WTC11 (cell line): ENCODE data around the gene GSTT4. TPM values are rescaled to one million over a fixed set of nuclear protein-coding genes. Genes with fewer than 3 reads are reported as not detected.

ENCODE experiments used
- ATAC-seq: fragments of 200-7000 bp; cut with Tn5 transposase; 2 replicates; pipeline ENCODE4 v1.10.0; 2021; ENCODE audit warnings: mild to moderate bottlenecking, moderate library complexity
- CTCF ChIA-PET: fragments of 300-600 bp; sonication (Branson Sonifier 250); formaldehyde crosslinking; loops from one replicate; lab custom pipeline; 2021; ENCODE audit warnings: antibody characterized with exemption; lab: Charles Lee
- POLR2A ChIA-PET: fragments of 350-600 bp; sonication (Branson Sonifier 250); formaldehyde crosslinking; loops from one replicate; lab custom pipeline; 2021; ENCODE audit warnings: antibody characterized with exemption; lab: Charles Lee
- DNase-seq: peaks from one replicate; pipeline ENCODE4 v3.0.0; 2021; ENCODE audit warnings: low spot score
- H3K27ac Mint-ChIP-seq: 2 replicates; pipeline ENCODE4 v1.8.0; 2021; ENCODE audit warnings: mixed read lengths
- H3K27me3 Mint-ChIP-seq: 2 replicates; pipeline ENCODE4 v1.8.0; 2021; ENCODE audit warnings: low read depth, mild to moderate bottlenecking, moderate library complexity, mixed read lengths
- H3K36me3 Mint-ChIP-seq: 2 replicates; pipeline ENCODE4 v1.8.0; 2021; ENCODE audit warnings: mixed read lengths
- H3K4me1 Mint-ChIP-seq: 2 replicates; pipeline ENCODE4 v1.8.0; 2022; ENCODE audit warnings: mixed read lengths
- H3K4me3 Mint-ChIP-seq: 2 replicates; pipeline ENCODE4 v1.8.0; 2021; ENCODE audit warnings: mild to moderate bottlenecking, moderate library complexity, mixed read lengths
- H3K9me3 Mint-ChIP-seq: 2 replicates; pipeline ENCODE4 v1.8.0; 2021; ENCODE audit warnings: mixed read lengths
- CTCF ChIP-seq: fragments of 200-600 bp; IDR thresholded peaks from 2 replicates; pipeline ENCODE4 v1.8.0; 2022; ENCODE audit warnings: antibody characterized with exemption
- E2F4 ChIP-seq: sonication (generic); formaldehyde crosslinking; IDR thresholded peaks from 2 replicates; pipeline ENCODE4 v1.8.1; 2022; ENCODE audit warnings: low read depth, mild to moderate bottlenecking, moderate library complexity, missing genetic modification reagents, borderline replicate concordance
- E2F5 ChIP-seq: sonication (generic); formaldehyde crosslinking; IDR thresholded peaks from 2 replicates; pipeline ENCODE4 v1.8.1; 2022; ENCODE audit warnings: mild to moderate bottlenecking, moderate library complexity, missing genetic modification reagents
- ELF4 ChIP-seq: sonication (generic); formaldehyde crosslinking; IDR thresholded peaks from 2 replicates; pipeline ENCODE4 v1.8.1; 2022; ENCODE audit warnings: low read depth, mild to moderate bottlenecking, moderate library complexity, missing genetic modification reagents
- EMX1 ChIP-seq: fragments of 250-450 bp; sonication (Bioruptor Pico); IDR thresholded peaks from 2 replicates; pipeline ENCODE4 v1.8.0; 2021; ENCODE audit warnings: mild to moderate bottlenecking
- FOXJ3 ChIP-seq: sonication (generic); formaldehyde crosslinking; IDR thresholded peaks from 2 replicates; pipeline ENCODE4 v1.9.0; 2021; ENCODE audit warnings: missing genetic modification reagents, mild to moderate bottlenecking, borderline replicate concordance
- GRHL2 ChIP-seq: fragments of 250-450 bp; sonication (Bioruptor Pico); IDR thresholded peaks from 2 replicates; pipeline ENCODE4 v1.8.0; 2022; ENCODE audit warnings: mild to moderate bottlenecking, moderate library complexity; ENCODE audit not compliant: insufficient replicate concordance, severe bottlenecking
- JAZF1 ChIP-seq: fragments of 250-450 bp; sonication (Bioruptor Pico); IDR thresholded peaks from 2 replicates; pipeline ENCODE4 v1.9.0; 2021; ENCODE audit warnings: moderate library complexity, mild to moderate bottlenecking, inconsistent platforms
- KAT7 ChIP-seq: sonication (generic); formaldehyde crosslinking; IDR thresholded peaks from 2 replicates; pipeline ENCODE4 v1.8.1; 2023; ENCODE audit warnings: missing genetic modification reagents, mild to moderate bottlenecking, borderline replicate concordance
- NR1H2 ChIP-seq: sonication (generic); formaldehyde crosslinking; IDR thresholded peaks from 2 replicates; pipeline ENCODE4 v1.9.0; 2021; ENCODE audit warnings: mild to moderate bottlenecking, moderate library complexity, missing genetic modification reagents
- SMAD3 ChIP-seq: sonication (generic); formaldehyde crosslinking; IDR thresholded peaks from 2 replicates; pipeline ENCODE4 v1.8.0; 2022; ENCODE audit warnings: missing genetic modification reagents, mild to moderate bottlenecking, borderline replicate concordance
- SMAD4 ChIP-seq: sonication (generic); formaldehyde crosslinking; IDR thresholded peaks from 2 replicates; pipeline ENCODE4 v1.8.0; 2022; ENCODE audit warnings: mild to moderate bottlenecking, missing genetic modification reagents
- TP53 ChIP-seq: sonication (generic); formaldehyde crosslinking; IDR thresholded peaks from 2 replicates; pipeline ENCODE4 v1.8.1; 2023; ENCODE audit warnings: mild to moderate bottlenecking, missing genetic modification reagents
- ZBTB43 ChIP-seq: sonication (generic); formaldehyde crosslinking; IDR thresholded peaks from 2 replicates; pipeline ENCODE4 v1.8.1; 2023; ENCODE audit warnings: mild to moderate bottlenecking, missing genetic modification reagents
- ZNF138 ChIP-seq: sonication (generic); formaldehyde crosslinking; conservative IDR thresholded peaks from 2 replicates; pipeline ENCODE4 v1.8.1; 2022; ENCODE audit warnings: mild to moderate bottlenecking, moderate library complexity, missing genetic modification reagents
- ZNF396 ChIP-seq: fragments of 250-450 bp; sonication (Bioruptor Pico); IDR thresholded peaks from 2 replicates; pipeline ENCODE4 v1.8.0; 2021; ENCODE audit warnings: mild to moderate bottlenecking, moderate library complexity, borderline replicate concordance
- ZNF423 ChIP-seq: fragments of 250-450 bp; sonication (Bioruptor Pico); IDR thresholded peaks from 2 replicates; pipeline ENCODE4 v2.1.2; 2022; ENCODE audit warnings: mild to moderate bottlenecking, moderate library complexity
- total RNA-seq: library from RNA; stranded (reverse); gene quantifications from 3 replicates; pipeline ENCODE4 v1.2.3, GENCODE V29; 2021
- TF ChIP-seq, protein P1 (sequence below): fragments of 250-450 bp; sonication (Bioruptor Pico); IDR thresholded peaks from 2 replicates; pipeline ENCODE4 v1.9.0; 2021; ENCODE audit warnings: mild to moderate bottlenecking, borderline replicate concordance
- TF ChIP-seq, protein P2 (sequence below): sonication (generic); formaldehyde crosslinking; IDR thresholded peaks from 2 replicates; pipeline ENCODE4 v1.8.1; 2023; ENCODE audit warnings: mild to moderate bottlenecking, missing genetic modification reagents, moderate library complexity
- TF ChIP-seq, protein P3 (sequence below): sonication (generic); formaldehyde crosslinking; IDR thresholded peaks from 2 replicates; pipeline ENCODE4 v1.8.0; 2023; ENCODE audit warnings: missing genetic modification reagents

Gene GSTT4
- total RNA-seq, 1 experiment from 2014 or later, result not detected

DNA sequence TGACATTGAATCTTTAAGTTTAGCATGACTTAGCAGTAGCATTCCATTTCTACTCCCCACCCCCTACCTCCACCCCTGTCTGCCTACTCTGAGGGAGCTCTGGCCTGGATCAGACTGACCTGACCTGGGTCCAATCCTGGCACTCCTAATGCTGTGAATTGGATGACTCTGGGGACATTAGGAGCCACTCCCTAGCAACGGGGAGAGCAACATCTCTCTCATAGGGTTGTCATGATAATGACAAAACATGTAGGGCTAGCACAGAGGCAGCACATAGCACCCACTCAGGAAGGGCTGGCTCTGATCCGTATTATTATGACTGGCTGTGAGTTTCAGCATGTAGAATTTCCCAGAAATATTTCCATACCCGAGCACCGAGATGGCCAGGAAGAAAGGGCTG, 46.3 kb upstream of the GSTT4 start:
- no peak overlapping the region for H3K4me3 Mint-ChIP-seq
- no peak for ATAC-seq
- POLR2A ChIA-PET, result no interaction called here

GRCh38 chr22:24051028-24051427, 45.8 kb upstream of the GSTT4 start:
- no peaks in the 10 kb centered on the region for H3K4me1 Mint-ChIP-seq
- peaks cover 32% of the 10 kb centered on the region for H3K36me3 Mint-ChIP-seq
- no peaks in the 10 kb centered on the region for H3K9me3 Mint-ChIP-seq
- H3K27ac Mint-ChIP-seq, result no peak overlapping the region
- TF ChIP-seq NR1H2 (CRISPR knock-in tag) (no peak), TP53 (CRISPR knock-in tag) (no peak), E2F4 (CRISPR knock-in tag) (no peak), SMAD3 (CRISPR knock-in tag) (no peak), KAT7 (no peak), EMX1 (no peak), SMAD4 (no peak), JAZF1 (CRISPR knock-in tag) (no peak), E2F5 (CRISPR knock-in tag) (no peak), GRHL2 (CRISPR knock-in tag) (no peak), ZNF138 (CRISPR knock-in tag) (no peak), CTCF (no peak)
- TF ChIP-seq, protein P1, sequence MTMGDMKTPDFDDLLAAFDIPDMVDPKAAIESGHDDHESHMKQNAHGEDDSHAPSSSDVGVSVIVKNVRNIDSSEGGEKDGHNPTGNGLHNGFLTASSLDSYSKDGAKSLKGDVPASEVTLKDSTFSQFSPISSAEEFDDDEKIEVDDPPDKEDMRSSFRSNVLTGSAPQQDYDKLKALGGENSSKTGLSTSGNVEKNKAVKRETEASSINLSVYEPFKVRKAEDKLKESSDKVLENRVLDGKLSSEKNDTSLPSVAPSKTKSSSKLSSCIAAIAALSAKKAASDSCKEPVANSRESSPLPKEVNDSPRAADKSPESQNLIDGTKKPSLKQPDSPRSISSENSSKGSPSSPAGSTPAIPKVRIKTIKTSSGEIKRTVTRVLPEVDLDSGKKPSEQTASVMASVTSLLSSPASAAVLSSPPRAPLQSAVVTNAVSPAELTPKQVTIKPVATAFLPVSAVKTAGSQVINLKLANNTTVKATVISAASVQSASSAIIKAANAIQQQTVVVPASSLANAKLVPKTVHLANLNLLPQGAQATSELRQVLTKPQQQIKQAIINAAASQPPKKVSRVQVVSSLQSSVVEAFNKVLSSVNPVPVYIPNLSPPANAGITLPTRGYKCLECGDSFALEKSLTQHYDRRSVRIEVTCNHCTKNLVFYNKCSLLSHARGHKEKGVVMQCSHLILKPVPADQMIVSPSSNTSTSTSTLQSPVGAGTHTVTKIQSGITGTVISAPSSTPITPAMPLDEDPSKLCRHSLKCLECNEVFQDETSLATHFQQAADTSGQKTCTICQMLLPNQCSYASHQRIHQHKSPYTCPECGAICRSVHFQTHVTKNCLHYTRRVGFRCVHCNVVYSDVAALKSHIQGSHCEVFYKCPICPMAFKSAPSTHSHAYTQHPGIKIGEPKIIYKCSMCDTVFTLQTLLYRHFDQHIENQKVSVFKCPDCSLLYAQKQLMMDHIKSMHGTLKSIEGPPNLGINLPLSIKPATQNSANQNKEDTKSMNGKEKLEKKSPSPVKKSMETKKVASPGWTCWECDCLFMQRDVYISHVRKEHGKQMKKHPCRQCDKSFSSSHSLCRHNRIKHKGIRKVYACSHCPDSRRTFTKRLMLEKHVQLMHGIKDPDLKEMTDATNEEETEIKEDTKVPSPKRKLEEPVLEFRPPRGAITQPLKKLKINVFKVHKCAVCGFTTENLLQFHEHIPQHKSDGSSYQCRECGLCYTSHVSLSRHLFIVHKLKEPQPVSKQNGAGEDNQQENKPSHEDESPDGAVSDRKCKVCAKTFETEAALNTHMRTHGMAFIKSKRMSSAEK (CRISPR knock-in tag), result no peak
- ATAC-seq (no peak), DNase-seq (no peak)
- no peaks in the 10 kb centered on the region for H3K27me3 Mint-ChIP-seq
- CTCF ChIA-PET, result no interaction called here
- H3K4me3 Mint-ChIP-seq, result no peak overlapping the region
- POLR2A ChIA-PET, result no interaction called here

More for the DNA sequence above, 46.3 kb upstream of the GSTT4 start:
- CTCF ChIA-PET, result no interaction called here
- Mint-ChIP-seq H3K9me3 (no peaks in the 10 kb centered on the region), H3K4me1 (no peaks in the 10 kb centered on the region), H3K27ac (no peak overlapping the region), H3K36me3 (peaks cover 34% of the 10 kb centered on the region), H3K27me3 (no peaks in the 10 kb centered on the region)
- TF ChIP-seq, protein P2, sequence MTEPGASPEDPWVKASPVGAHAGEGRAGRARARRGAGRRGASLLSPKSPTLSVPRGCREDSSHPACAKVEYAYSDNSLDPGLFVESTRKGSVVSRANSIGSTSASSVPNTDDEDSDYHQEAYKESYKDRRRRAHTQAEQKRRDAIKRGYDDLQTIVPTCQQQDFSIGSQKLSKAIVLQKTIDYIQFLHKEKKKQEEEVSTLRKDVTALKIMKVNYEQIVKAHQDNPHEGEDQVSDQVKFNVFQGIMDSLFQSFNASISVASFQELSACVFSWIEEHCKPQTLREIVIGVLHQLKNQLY (CRISPR knock-in tag), result no peak
- TF ChIP-seq ZBTB43 (no peak), ZNF423 (CRISPR knock-in tag) (no peak), ZNF396 (CRISPR knock-in tag) (no peak), ELF4 (no peak), EMX1 (no peak), FOXJ3 (no peak)
- TF ChIP-seq, protein P3, sequence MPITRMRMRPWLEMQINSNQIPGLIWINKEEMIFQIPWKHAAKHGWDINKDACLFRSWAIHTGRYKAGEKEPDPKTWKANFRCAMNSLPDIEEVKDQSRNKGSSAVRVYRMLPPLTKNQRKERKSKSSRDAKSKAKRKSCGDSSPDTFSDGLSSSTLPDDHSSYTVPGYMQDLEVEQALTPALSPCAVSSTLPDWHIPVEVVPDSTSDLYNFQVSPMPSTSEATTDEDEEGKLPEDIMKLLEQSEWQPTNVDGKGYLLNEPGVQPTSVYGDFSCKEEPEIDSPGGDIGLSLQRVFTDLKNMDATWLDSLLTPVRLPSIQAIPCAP (CRISPR knock-in tag), result no peak
- DNase-seq, result no peak
